NCI-H1105 treated with DMSO at 0.1 percent for 48 hours (cell line): ENCODE data around the gene CYP27C1.
"Not testable (repeated sequence)": the region's sequence is repeated elsewhere in the genome, so short reads cannot be mapped to it uniquely, and the experiment has no call there.

Experiments
- DNase-seq: peaks from one replicate; lab custom pipeline; 2025; lab: John Stamatoyannopoulos, UW

CYP27C1 gene

DNA sequence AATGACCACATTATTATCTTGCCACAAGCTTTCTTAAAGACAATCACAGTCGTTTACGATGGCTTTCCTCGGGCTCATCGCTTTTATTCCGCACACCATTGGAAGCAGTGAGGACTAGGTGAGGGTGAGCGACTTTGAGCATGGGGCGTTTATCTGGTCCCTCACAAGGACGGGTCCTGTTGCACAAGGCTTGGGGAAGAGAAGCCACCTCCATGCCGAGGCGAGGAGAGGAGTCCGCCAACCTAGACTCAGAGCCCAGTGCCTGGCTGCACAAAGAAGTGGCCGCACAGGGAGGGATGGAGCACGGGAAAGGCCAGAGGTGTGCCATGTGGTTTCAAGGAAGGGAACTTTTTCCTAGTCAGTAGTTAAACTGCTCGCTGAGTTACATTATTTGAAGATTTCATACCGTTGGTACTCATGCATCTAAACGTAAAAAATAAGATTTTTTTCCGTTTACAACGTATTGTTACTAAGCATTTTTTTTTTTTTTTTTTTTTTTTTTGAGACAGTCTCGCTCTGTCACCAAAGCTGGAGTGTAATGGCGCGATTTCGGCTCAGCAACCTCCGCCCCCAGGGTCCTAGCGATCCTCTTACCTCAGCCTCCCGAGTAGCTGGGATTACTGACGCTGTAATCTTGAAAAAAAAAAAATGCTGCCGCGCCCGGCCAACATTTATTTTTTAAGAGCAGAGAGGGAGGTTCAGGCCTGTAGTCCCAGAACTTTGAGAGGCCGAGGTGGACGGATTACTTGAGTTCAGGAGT is 849 bp upstream of the CYP27C1 start:
- DNase-seq = no peak

- no peak for DNase-seq
These were observed 678 bp downstream of the CYP27C1 start for GRCh38 chr2:127219171-127220070.

DNA sequence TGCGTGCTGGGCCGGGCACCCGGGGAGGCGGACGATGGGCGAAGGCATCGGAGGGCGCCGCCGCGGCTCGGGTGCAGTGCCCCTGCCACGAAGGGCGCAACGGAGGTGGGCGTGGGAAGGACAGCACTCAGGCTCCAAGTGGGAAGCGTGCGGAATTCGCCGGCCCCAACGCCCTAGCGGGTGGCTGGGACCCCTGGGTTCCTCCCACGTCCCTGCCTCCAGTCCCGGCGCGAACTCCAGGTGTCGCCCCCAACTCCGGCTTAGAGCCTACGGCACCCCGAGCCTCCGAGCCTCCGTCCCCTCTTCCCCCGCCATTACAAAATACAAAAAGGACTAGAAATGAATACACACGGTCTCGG is 1.3 kb downstream of the CYP27C1 start:
- DNase-seq = no peak

DNA sequence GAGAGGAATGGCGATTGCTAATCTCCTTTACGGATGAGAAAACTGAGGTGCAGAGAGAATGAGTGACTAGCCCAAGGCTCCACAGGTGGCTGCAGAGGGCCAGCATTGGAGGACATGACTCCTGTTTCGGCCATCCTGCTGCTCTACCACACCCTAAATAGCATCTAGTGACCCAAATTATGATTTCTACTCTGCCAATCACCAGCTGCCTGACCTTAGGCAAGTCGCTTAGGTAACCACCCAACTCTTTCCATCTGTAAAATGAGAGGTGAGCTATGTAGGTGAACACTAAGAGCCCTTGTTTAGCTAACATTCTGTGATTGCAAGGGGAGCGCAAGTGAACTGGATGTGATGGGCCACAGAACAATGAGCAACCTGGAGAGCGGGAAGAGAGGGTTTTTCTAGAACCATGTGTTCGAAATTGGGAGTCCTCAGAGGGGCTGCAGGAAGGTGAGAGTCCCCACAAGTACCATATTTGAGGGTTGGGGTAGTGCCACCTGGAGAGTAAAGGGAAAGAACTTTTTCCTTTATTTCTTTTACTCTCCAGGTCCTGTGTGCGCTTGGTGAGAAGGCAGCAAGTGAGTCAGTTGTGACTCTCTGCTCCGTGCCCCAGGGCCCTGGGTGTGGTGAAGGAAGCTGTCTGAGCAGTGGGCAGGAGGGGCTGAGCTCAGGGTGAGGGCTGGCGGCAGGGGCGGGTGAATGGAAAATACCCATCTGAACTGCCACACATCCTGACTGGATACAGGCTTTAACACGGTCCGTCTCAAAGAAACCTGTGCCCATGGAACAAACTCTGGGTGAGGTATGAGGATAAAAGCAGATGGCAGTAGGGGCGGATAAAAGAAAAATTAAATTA is 2.4 kb downstream of the CYP27C1 start:
- no peak for DNase-seq

- no peak for DNase-seq
These were observed 3.5 kb downstream of the CYP27C1 start for GRCh38 chr2:127216593-127216992.

GRCh38 chr2:127216095-127216494 is 4.0 kb downstream of the CYP27C1 start:
- DNase-seq = no peak

GRCh38 chr2:127214201-127214600 is 5.9 kb downstream of the CYP27C1 start:
- not testable (repeated sequence) for DNase-seq

- peak; percentile 79 for DNase-seq
These were observed 11.8 kb downstream of the CYP27C1 start for GRCh38 chr2:127208313-127208712.

- no peak for DNase-seq
These were observed 14.6 kb downstream of the CYP27C1 start for GRCh38 chr2:127205218-127206125.

- DNase-seq = no peak
These were observed 18.6 kb downstream of the CYP27C1 start for GRCh38 chr2:127201452-127201851.

- no peak for DNase-seq
These were observed 19.1 kb downstream of the CYP27C1 start for GRCh38 chr2:127200962-127201361.

DNA sequence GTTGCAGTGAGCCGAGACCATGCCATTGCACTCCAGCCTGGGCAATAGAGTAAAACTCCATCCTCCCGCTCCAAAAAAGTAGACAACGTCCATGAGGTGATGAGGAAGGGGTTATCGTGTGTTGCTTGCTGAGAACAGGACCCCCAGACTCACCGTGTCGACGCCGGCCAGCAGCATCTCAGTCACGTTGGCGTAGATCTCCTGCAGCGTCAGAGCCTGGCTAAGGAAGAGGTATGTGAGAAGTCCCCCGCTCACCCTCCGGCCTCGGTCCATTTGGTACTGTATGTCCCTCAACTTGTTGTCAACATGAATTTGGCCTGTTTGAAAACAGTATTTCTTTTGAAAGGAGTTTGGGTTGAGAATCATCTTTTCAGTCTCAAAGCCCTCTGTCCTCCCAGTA is 20.9 kb downstream of the CYP27C1 start:
- DNase-seq = no peak

GRCh38 chr2:127197475-127198385 is 22.4 kb downstream of the CYP27C1 start:
- DNase-seq = peak; percentile 62

DNA sequence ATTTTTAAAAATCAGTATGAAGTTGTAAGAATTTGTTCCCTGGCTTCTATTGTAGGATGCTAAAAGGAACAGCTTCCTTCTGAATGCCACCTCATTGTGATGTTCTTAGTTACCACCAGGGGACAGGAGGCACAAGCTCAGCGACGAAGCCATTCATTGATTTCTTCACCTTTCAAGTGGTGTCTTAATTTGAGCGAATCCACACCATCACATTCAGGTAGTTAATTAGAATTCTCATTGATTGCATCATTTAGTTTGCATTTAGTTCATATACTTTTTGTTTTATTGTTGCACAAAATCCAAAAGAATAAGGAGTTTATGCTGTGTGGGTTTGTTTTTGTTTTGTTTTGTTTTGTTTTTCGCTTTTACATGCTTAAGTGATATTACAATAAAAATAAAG is 23.1 kb downstream of the CYP27C1 start:
- peak; percentile 6 for DNase-seq

- no peak for DNase-seq
These were observed 23.6 kb downstream of the CYP27C1 start for GRCh38 chr2:127196549-127196948.

DNA sequence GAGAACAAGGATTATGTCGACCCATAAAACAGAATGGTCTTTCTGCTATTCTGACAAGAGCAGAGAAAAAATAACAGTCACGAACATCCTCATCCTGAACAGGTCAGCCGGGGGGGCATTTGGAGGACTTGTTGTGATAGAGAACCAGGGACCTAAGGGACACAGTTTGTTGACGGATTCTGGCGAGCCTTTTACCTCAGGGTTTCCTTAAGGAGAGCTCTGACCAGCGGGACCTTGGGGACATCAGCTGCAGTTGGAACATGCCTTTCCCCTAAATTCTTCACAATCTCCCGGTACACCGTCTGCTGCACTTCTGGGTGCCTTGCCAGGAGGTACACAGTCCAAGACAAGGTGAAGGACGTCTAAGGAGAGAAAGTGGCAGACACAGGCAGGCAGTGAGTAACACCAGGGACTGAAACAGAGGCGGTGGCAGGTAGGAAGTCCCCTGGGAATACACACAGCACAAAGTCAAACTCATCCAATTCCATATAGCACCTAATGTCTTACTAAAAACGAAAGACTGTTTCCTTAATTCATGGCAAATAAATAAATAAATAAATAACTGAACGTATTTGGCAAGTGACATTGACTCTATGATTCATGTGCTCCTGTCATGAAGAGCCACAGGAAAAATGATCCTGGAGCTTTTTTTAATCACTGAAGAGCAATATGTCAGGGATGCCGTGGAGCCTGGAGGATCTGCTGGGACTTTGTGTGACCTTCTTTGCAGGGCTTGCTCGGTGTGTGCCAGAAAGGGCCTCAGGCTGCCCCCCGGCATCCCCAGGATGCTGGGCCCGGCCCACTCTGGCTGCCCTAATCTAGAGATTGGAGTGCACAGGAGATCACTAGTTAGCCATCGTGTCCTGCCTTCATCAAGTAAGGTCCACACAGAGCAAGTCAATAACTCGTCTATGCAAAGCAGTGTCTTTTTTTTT is 24.7 kb downstream of the CYP27C1 start:
- no peak for DNase-seq

DNA sequence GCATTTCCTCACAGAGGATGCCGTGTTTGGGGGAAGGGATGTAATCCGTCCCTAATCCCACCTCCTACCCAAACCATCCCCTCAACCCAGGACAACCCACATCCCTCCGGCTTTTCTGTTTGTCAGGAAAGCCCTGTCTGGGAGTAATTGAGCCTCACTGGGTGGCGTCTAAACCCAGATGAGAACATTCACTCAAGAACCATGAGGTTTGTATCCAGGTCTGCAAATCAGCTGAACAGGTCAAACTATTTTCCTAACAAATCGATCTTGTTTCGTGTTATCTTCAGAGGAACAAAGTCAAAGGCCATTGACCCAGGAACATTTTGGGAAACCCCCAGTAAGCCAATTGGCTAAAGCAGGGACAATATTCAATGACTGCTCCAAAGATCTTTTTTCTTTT is 25.7 kb downstream of the CYP27C1 start:
- DNase-seq = no peak

DNA sequence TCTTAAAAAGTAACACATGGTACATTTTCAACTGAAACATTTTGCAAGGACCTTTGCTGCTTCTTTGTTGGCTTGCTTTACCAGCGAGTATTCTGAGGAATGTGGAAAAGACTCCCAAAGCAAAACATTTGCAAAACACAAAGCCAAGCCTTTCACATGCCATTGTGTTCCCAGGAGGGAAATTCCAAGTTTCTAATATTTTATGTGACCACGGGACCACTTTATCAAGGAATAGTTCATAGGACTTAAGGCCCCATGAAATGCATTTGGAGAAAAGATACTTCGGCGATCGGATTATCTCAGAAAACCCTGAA is 26.2 kb downstream of the CYP27C1 start:
- no peak for DNase-seq
